Stimulated activated CD8-positive, alpha-beta memory T cell treated with anti-CD3 and anti-CD28 coated beads, Interleukin-12 subunit alpha, Interleukin-12 subunit beta, amount 100 ng/mL, for 24 hours (primary cell): ENCODE measurements around the gene SATB1.

Experiments used
- DNase-seq: peaks from one replicate; pipeline ENCODE4 v3.0.0-alpha.2; 2020; ENCODE audit errors: extremely low read depth

SATB1 gene

GRCh38 chr3:18401300-18401961 is 23.7 kb downstream of the SATB1 start:
- no peak for DNase-seq

- no peak for DNase-seq
Measured at GRCh38 chr3:18398448-18398847, 26.7 kb downstream of the SATB1 start.

- DNase-seq = no peak
Measured at GRCh38 chr3:18396428-18396827, 28.7 kb downstream of the SATB1 start.

- no peak for DNase-seq
Measured at GRCh38 chr3:18394384-18394995, 30.6 kb downstream of the SATB1 start.

GRCh38 chr3:18393906-18394305 is 31.2 kb downstream of the SATB1 start:
- no peak for DNase-seq

GRCh38 chr3:18390024-18390660 is 35.0 kb downstream of the SATB1 start:
- no peak for DNase-seq

- DNase-seq = no peak
Measured at GRCh38 chr3:18389108-18389733, 35.9 kb downstream of the SATB1 start.

GRCh38 chr3:18386274-18386890 is 38.8 kb downstream of the SATB1 start:
- DNase-seq = no peak

GRCh38 chr3:18385706-18386105 is 39.4 kb downstream of the SATB1 start:
- DNase-seq = no peak

- no peak for DNase-seq
Measured at GRCh38 chr3:18382760-18383369, 42.3 kb downstream of the SATB1 start.

GRCh38 chr3:18379647-18380046 is 45.5 kb downstream of the SATB1 start:
- no peak for DNase-seq

- DNase-seq = no peak
Measured at GRCh38 chr3:18378218-18378617, 46.9 kb downstream of the SATB1 start.

- DNase-seq = no peak
Measured at GRCh38 chr3:18376682-18377081, 48.5 kb downstream of the SATB1 start.

GRCh38 chr3:18372786-18373405 is 52.2 kb downstream of the SATB1 start:
- DNase-seq = no peak

- no peak for DNase-seq
Measured at GRCh38 chr3:18370672-18371071, 54.5 kb downstream of the SATB1 start.

GRCh38 chr3:18369551-18370185 is 55.5 kb downstream of the SATB1 start:
- DNase-seq = no peak

GRCh38 chr3:18366258-18366657 is 58.9 kb downstream of the SATB1 start:
- DNase-seq = no peak

GRCh38 chr3:18363338-18363737 is 61.8 kb downstream of the SATB1 start:
- no peak for DNase-seq

- no peak for DNase-seq
Measured at GRCh38 chr3:18357747-18358146, 67.4 kb downstream of the SATB1 start.

- no peak for DNase-seq
Measured at GRCh38 chr3:18355832-18356231, 69.3 kb downstream of the SATB1 start.

- no peak for DNase-seq
Measured at GRCh38 chr3:18354701-18355100, 70.4 kb downstream of the SATB1 start.
